DMS53 treated with DMSO at 0.1 percent for 48 hours (cell line): ENCODE measurements around the gene PHACTR4.

ENCODE experiments used
- DNase-seq: peaks from one replicate; lab custom pipeline; 2025; ENCODE audit not compliant: unreplicated experiment; lab: John Stamatoyannopoulos, UW

Gene PHACTR4

GRCh38 chr1:28482702-28483101, 113.2 kb downstream of the PHACTR4 start:
- no peak for DNase-seq

GRCh38 chr1:28494737-28495136, 125.2 kb downstream of the PHACTR4 start:
- no peak for DNase-seq

- DNase-seq = no peak
These were observed 130.0 kb downstream of the PHACTR4 start for GRCh38 chr1:28499553-28499952.

GRCh38 chr1:28501925-28502324, 132.4 kb downstream of the PHACTR4 start:
- no peak for DNase-seq

GRCh38 chr1:28503117-28503516, 133.6 kb downstream of the PHACTR4 start:
- DNase-seq = no peak

- peak; percentile 99 for DNase-seq
These were observed 136.1 kb downstream of the PHACTR4 start, which contains the start of gene RCC1 for GRCh38 chr1:28505406-28506187. Gene RCC1 (plus strand): TSS chr1:28506043. CDS start chr1:28529867, 23,824 bp downstream.

GRCh38 chr1:28506907-28507246, 137.3 kb downstream of the PHACTR4 start:
- no peak for DNase-seq

- no peak for DNase-seq
These were observed 137.7 kb downstream of the PHACTR4 start for GRCh38 chr1:28507247-28507645.

GRCh38 chr1:28507646-28508434, 138.3 kb downstream of the PHACTR4 start:
- no peak for DNase-seq

- DNase-seq = no peak
These were observed 138.9 kb downstream of the PHACTR4 start for GRCh38 chr1:28508435-28508754.

GRCh38 chr1:28509705-28510272, 140.2 kb downstream of the PHACTR4 start:
- peak; percentile 46 for DNase-seq

- peak; percentile 70 for DNase-seq
These were observed 140.9 kb downstream of the PHACTR4 start for GRCh38 chr1:28510273-28510969.

- DNase-seq = no peak
These were observed 141.5 kb downstream of the PHACTR4 start for GRCh38 chr1:28510970-28511440.

- DNase-seq = peak; percentile 17
These were observed 142.6 kb downstream of the PHACTR4 start for GRCh38 chr1:28512058-28512611.

GRCh38 chr1:28514445-28514933, 144.9 kb downstream of the PHACTR4 start:
- DNase-seq = peak; percentile 18

- DNase-seq = peak; percentile 40
These were observed 147.0 kb downstream of the PHACTR4 start for GRCh38 chr1:28516518-28516956.

- peak; percentile 68 for DNase-seq
These were observed 148.1 kb downstream of the PHACTR4 start for GRCh38 chr1:28517649-28517999.

- DNase-seq = peak; percentile 76
These were observed 148.6 kb downstream of the PHACTR4 start for GRCh38 chr1:28518000-28518744.

GRCh38 chr1:28518745-28519341, 149.3 kb downstream of the PHACTR4 start:
- peak; percentile 34 for DNase-seq
